HepG2 (cell line): ENCODE results near the gene ATP8B4.

Source experiments
- FOSL2 ChIP-seq: sonication (generic); formaldehyde crosslinking; IDR thresholded peaks from 2 replicates; pipeline ENCODE4 v1.4.0; 2020; ENCODE audit warnings: missing genetic modification reagents
- NR3C1 ChIP-seq: sonication (generic); formaldehyde crosslinking; IDR thresholded peaks from 2 replicates; pipeline ENCODE4 v1.4.0; 2020; ENCODE audit warnings: missing genetic modification reagents
- TF ChIP-seq, protein P1 (sequence below): sonication (generic); formaldehyde crosslinking; IDR thresholded peaks from 2 replicates; pipeline ENCODE4 v1.5.0; 2020; ENCODE audit warnings: mild to moderate bottlenecking, missing genetic modification reagents, moderate library complexity

- no peak for TF ChIP-seq NR3C1 (CRISPR knock-in tag)
- TF ChIP-seq, protein P1, sequence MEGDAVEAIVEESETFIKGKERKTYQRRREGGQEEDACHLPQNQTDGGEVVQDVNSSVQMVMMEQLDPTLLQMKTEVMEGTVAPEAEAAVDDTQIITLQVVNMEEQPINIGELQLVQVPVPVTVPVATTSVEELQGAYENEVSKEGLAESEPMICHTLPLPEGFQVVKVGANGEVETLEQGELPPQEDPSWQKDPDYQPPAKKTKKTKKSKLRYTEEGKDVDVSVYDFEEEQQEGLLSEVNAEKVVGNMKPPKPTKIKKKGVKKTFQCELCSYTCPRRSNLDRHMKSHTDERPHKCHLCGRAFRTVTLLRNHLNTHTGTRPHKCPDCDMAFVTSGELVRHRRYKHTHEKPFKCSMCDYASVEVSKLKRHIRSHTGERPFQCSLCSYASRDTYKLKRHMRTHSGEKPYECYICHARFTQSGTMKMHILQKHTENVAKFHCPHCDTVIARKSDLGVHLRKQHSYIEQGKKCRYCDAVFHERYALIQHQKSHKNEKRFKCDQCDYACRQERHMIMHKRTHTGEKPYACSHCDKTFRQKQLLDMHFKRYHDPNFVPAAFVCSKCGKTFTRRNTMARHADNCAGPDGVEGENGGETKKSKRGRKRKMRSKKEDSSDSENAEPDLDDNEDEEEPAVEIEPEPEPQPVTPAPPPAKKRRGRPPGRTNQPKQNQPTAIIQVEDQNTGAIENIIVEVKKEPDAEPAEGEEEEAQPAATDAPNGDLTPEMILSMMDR (CRISPR knock-in tag), result no peak
- no peak for TF ChIP-seq FOSL2 (CRISPR knock-in tag)
Observed at GRCh38 chr15:50113187-50113505, 5.9 kb downstream of the ATP8B4 start.
